ENCODE measurements around the gene ZDHHC5.
A peak's percentile ranks its signal among the peaks of the same experiment; 100 is the strongest.

Gene ZDHHC5

GRCh38 chr11:57667117-57667735, 688 bp upstream of the ZDHHC5 start:
- Histone ChIP-seq H3K9ac (ENCODE audit: low read length) (peak overlapping the region; percentile 98), H4K20me1 (ENCODE audit: insufficient read depth, low read length) (peaks cover 5% of the 10 kb centered on the region; the same call in 1 of the 2 replicates), H3K79me2 (ENCODE audit: low read length) (peaks cover 42% of the 10 kb centered on the region), H3K4me1 (ENCODE audit: low read length) (peaks cover 18% of the 10 kb centered on the region), H3K27ac (ENCODE audit: low read length) (peak overlapping the region; percentile 80), H3K4me3 (ENCODE audit: low read length) (peak overlapping the region; percentile 97), H3K27me3 (ENCODE audit: low read depth, low read length) (no peaks in the 10 kb centered on the region), H3K36me3 (replicated peaks; ENCODE audit: low read depth, low read length) (peaks cover 11% of the 10 kb centered on the region), H3K9me3 (ENCODE audit: insufficient read depth, low read length) (no peaks in the 10 kb centered on the region), H2AFZ (ENCODE audit: low read depth, low read length) (peak overlapping the region; percentile 88), H3K4me2 (ENCODE audit: low read length) (peak overlapping the region; percentile 78)
- no peak for TF ChIP-seq EZH2phosphoT487 (IDR thresholded peaks at IDR 0.05; ENCODE audit: low read depth)
- TF ChIP-seq CTCF (IDR thresholded peaks at IDR 0.05; ENCODE audit: low read depth, low read length), result no peak

- peak overlapping the region; percentile 85 for H3K4me2 ChIP-seq (ENCODE audit: low read length)
- peaks cover 18% of the 10 kb centered on the region for H3K4me1 ChIP-seq (ENCODE audit: low read length)
- H3K9me3 ChIP-seq (ENCODE audit: insufficient read depth, low read length), result no peaks in the 10 kb centered on the region
- peak overlapping the region; percentile 80 for H3K27ac ChIP-seq (ENCODE audit: low read length)
- peak overlapping the region; percentile 98 for H3K9ac ChIP-seq (ENCODE audit: low read length)
- peaks cover 54% of the 10 kb centered on the region for H3K79me2 ChIP-seq (ENCODE audit: low read length)
- peak overlapping the region; percentile 97 for H3K4me3 ChIP-seq (ENCODE audit: low read length)
- H2AFZ ChIP-seq (ENCODE audit: low read depth, low read length), result peak overlapping the region; percentile 32; the same call in 1 of the 2 replicates
- peaks cover 5% of the 10 kb centered on the region; the same call in 1 of the 2 replicates for H4K20me1 ChIP-seq (ENCODE audit: insufficient read depth, low read length)
- H3K36me3 ChIP-seq (replicated peaks; ENCODE audit: low read depth, low read length), result peaks cover 20% of the 10 kb centered on the region
- TF ChIP-seq CTCF (IDR thresholded peaks at IDR 0.05; ENCODE audit: low read depth, low read length) (no peak), EZH2phosphoT487 (IDR thresholded peaks at IDR 0.05; ENCODE audit: low read depth) (no peak)
- no peaks in the 10 kb centered on the region for H3K27me3 ChIP-seq (ENCODE audit: low read depth, low read length)
Observed at GRCh38 chr11:57668434-57668782, 494 bp downstream of the ZDHHC5 start.

GRCh38 chr11:57674251-57674650, 6.3 kb downstream of the ZDHHC5 start:
- Histone ChIP-seq H2AFZ (ENCODE audit: low read depth, low read length) (no peak overlapping the region), H4K20me1 (ENCODE audit: insufficient read depth, low read length) (peaks cover 29% of the 10 kb centered on the region), H3K27me3 (ENCODE audit: low read depth, low read length) (no peaks in the 10 kb centered on the region), H3K36me3 (replicated peaks; ENCODE audit: low read depth, low read length) (peaks cover 57% of the 10 kb centered on the region), H3K4me3 (ENCODE audit: low read length) (no peak overlapping the region), H3K9me3 (ENCODE audit: insufficient read depth, low read length) (no peaks in the 10 kb centered on the region), H3K9ac (ENCODE audit: low read length) (no peak overlapping the region), H3K79me2 (ENCODE audit: low read length) (peaks cover 95% of the 10 kb centered on the region), H3K4me2 (ENCODE audit: low read length) (no peak overlapping the region), H3K27ac (ENCODE audit: low read length) (no peak overlapping the region), H3K4me1 (ENCODE audit: low read length) (peaks cover 9% of the 10 kb centered on the region)
- no peak for TF ChIP-seq CTCF (IDR thresholded peaks at IDR 0.05; ENCODE audit: low read depth, low read length)
- no peak for TF ChIP-seq EZH2phosphoT487 (IDR thresholded peaks at IDR 0.05; ENCODE audit: low read depth)

GRCh38 chr11:57675176-57675941, 7.4 kb downstream of the ZDHHC5 start:
- no peaks in the 10 kb centered on the region for H3K9me3 ChIP-seq (ENCODE audit: insufficient read depth, low read length)
- TF ChIP-seq CTCF (IDR thresholded peaks at IDR 0.05; ENCODE audit: low read depth, low read length) (no peak; the same call in 1 of the 2 replicates), EZH2phosphoT487 (IDR thresholded peaks at IDR 0.05; ENCODE audit: low read depth) (no peak)
- no peak overlapping the region for H3K4me2 ChIP-seq (ENCODE audit: low read length)
- no peak overlapping the region for H3K27ac ChIP-seq (ENCODE audit: low read length)
- peaks cover 95% of the 10 kb centered on the region for H3K79me2 ChIP-seq (ENCODE audit: low read length)
- no peaks in the 10 kb centered on the region for H3K27me3 ChIP-seq (ENCODE audit: low read depth, low read length)
- peaks cover 35% of the 10 kb centered on the region for H4K20me1 ChIP-seq (ENCODE audit: insufficient read depth, low read length)
- no peak overlapping the region for H3K9ac ChIP-seq (ENCODE audit: low read length)
- peaks cover 62% of the 10 kb centered on the region for H3K36me3 ChIP-seq (replicated peaks; ENCODE audit: low read depth, low read length)
- H3K4me3 ChIP-seq (ENCODE audit: low read length), result no peak overlapping the region
- H3K4me1 ChIP-seq (ENCODE audit: low read length), result peaks cover 10% of the 10 kb centered on the region; the same call in 1 of the 2 replicates
- H2AFZ ChIP-seq (ENCODE audit: low read depth, low read length), result no peak overlapping the region

Data from OCI-LY3 (cell line).